ENCODE results near the gene RECK.

The RECK gene

GRCh38 chr9:36092014-36092413, 55.3 kb downstream of the RECK start:
- TF ChIP-seq CTCF (IDR thresholded peaks at IDR 0.05) = no peak
- Histone ChIP-seq H3K4me3 (ENCODE audit: low read depth, low read length) (no peak overlapping the region), H3K27ac (no peak overlapping the region), H3K36me3 (ENCODE audit: control insufficient read depth, insufficient read depth, low read length) (no peaks in the 10 kb centered on the region), H3K79me2 (no peaks in the 10 kb centered on the region), H3K9ac (no peak overlapping the region), H3K9me3 (ENCODE audit: control insufficient read depth, low read length) (no peaks in the 10 kb centered on the region), H3K4me1 (no peaks in the 10 kb centered on the region), H3K4me2 (ENCODE audit: low read length) (no peak overlapping the region), H3K27me3 (ENCODE audit: control insufficient read depth, insufficient read depth, low read length) (no peaks in the 10 kb centered on the region), H2AFZ (no peak overlapping the region)

- Histone ChIP-seq H3K9me3 (ENCODE audit: control insufficient read depth, low read length) (no peaks in the 10 kb centered on the region), H3K4me2 (ENCODE audit: low read length) (no peak overlapping the region), H3K79me2 (no peaks in the 10 kb centered on the region), H3K9ac (no peak overlapping the region), H3K36me3 (ENCODE audit: control insufficient read depth, insufficient read depth, low read length) (no peaks in the 10 kb centered on the region), H3K4me3 (ENCODE audit: low read depth, low read length) (no peak overlapping the region), H3K27me3 (ENCODE audit: control insufficient read depth, insufficient read depth, low read length) (no peaks in the 10 kb centered on the region), H3K4me1 (no peaks in the 10 kb centered on the region), H2AFZ (no peak overlapping the region), H3K27ac (no peak overlapping the region)
- TF ChIP-seq CTCF (IDR thresholded peaks at IDR 0.05) = no peak
Measured at GRCh38 chr9:36092509-36093215, 55.9 kb downstream of the RECK start.

- H3K4me3 ChIP-seq (ENCODE audit: low read depth, low read length) = no peak overlapping the region
- H3K9ac ChIP-seq = no peak overlapping the region
- H3K9me3 ChIP-seq (ENCODE audit: control insufficient read depth, low read length) = no peaks in the 10 kb centered on the region
- no peak for TF ChIP-seq CTCF (IDR thresholded peaks at IDR 0.05)
- H2AFZ ChIP-seq = no peak overlapping the region
- H3K4me2 ChIP-seq (ENCODE audit: low read length) = no peak overlapping the region
- no peaks in the 10 kb centered on the region for H3K79me2 ChIP-seq
- H3K27ac ChIP-seq = no peak overlapping the region
- no peaks in the 10 kb centered on the region for H3K36me3 ChIP-seq (ENCODE audit: control insufficient read depth, insufficient read depth, low read length)
- no peaks in the 10 kb centered on the region for H3K27me3 ChIP-seq (ENCODE audit: control insufficient read depth, insufficient read depth, low read length)
- no peaks in the 10 kb centered on the region for H3K4me1 ChIP-seq
Measured at GRCh38 chr9:36093384-36093783, 56.7 kb downstream of the RECK start.

- Histone ChIP-seq H3K4me3 (ENCODE audit: low read depth, low read length) (no peak overlapping the region), H3K79me2 (no peaks in the 10 kb centered on the region), H3K4me2 (ENCODE audit: low read length) (no peak overlapping the region), H3K4me1 (no peaks in the 10 kb centered on the region), H3K36me3 (ENCODE audit: control insufficient read depth, insufficient read depth, low read length) (no peaks in the 10 kb centered on the region), H3K9ac (no peak overlapping the region), H3K27ac (no peak overlapping the region), H3K27me3 (ENCODE audit: control insufficient read depth, insufficient read depth, low read length) (no peaks in the 10 kb centered on the region), H2AFZ (no peak overlapping the region), H3K9me3 (ENCODE audit: control insufficient read depth, low read length) (no peaks in the 10 kb centered on the region)
- TF ChIP-seq CTCF (IDR thresholded peaks at IDR 0.05) = no peak
Measured at GRCh38 chr9:36099718-36100117, 63.0 kb downstream of the RECK start.

- Histone ChIP-seq H3K4me3 (ENCODE audit: low read depth, low read length) (no peak overlapping the region), H3K4me1 (no peaks in the 10 kb centered on the region), H3K9me3 (ENCODE audit: control insufficient read depth, low read length) (no peaks in the 10 kb centered on the region), H3K79me2 (no peaks in the 10 kb centered on the region), H3K27ac (no peak overlapping the region), H3K4me2 (ENCODE audit: low read length) (no peak overlapping the region), H2AFZ (no peak overlapping the region), H3K36me3 (ENCODE audit: control insufficient read depth, insufficient read depth, low read length) (no peaks in the 10 kb centered on the region), H3K27me3 (ENCODE audit: control insufficient read depth, insufficient read depth, low read length) (no peaks in the 10 kb centered on the region), H3K9ac (no peak overlapping the region)
- TF ChIP-seq CTCF (IDR thresholded peaks at IDR 0.05) = no peak
Measured at GRCh38 chr9:36100532-36100931, 63.8 kb downstream of the RECK start.
